Measurements from ENCODE around the gene TFAP2A. TPM values are rescaled to one million over a fixed set of nuclear protein-coding genes. Genes with fewer than 3 reads are reported as not detected.

TFAP2A gene
- total and polyA plus RNA-seq, 2 donors from 2014 or later, result 10.1 to 16.2 TPM

DNA sequence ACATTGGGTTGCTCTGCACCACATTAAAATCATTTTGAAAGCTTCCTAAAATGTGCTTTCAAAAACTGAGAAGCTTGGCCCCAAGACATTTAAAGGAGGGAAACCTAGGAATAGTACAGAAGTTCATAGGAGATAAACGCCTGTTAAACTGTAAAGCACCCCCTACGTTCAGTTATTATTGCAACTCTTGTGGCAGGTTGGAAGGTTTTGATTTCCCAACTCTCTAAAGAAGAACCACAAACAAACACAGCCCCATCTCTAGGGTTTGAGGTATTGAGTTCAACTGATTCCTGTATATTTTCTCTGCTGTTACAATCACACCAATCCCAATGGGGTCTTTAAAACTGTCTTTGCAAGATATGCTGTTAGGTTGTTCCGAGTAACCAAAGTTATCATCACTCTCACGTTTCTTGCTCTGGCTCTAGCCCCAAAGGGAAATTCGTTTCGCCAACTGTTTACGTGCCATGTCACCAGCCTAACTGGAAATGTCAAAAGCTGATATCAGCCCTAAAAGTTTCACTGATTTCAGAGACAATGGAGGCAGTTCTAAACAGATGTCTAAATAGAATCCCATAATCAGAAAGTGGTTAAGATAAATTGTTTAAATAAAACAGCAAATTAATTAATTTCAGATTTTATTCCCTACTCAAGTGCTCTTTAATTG is 12.1 kb downstream of the TFAP2A start:
- H3K9ac ChIP-seq (ENCODE audit: low read length in 3 of 3), result no peak overlapping the region
- intact Hi-C loops (cut with DNase I), result no loop called here
- no peak for DNase-seq

DNA sequence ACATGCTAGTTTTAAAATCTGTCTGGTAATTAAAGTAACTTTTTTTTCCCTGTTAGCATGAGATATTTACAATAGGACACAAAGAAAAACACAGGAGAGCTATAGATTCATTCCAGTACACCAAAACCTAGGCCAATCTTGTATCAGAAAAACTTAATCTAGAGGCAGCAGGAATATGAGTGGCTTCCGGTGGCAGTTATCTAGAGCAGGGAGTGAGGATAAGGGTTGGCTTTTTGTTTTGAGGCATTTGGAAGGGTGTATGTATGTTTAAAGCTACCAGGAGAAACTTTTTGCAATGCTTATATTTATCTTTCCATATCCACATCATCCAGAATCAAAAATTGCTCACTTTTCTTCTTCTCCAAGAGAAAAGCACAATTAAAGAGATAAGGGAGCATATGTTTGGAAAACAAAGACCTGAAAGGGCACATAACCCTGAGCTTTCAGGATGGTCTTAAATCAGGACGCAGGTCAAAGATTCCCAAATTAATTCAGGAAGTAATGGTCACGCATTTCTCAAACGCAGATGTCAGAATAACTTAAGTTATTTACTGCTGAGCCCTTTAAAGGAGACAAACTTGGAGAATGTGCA is 13.1 kb downstream of the TFAP2A start:
- Histone ChIP-seq H3K4me3 (ENCODE audit: low read length in 3 of 3) (no peak overlapping the region), H3K9me3 (ENCODE audit: control insufficient read depth in 2 of 3, insufficient read depth in 1 of 3, low read length in 3 of 3) (no peaks in the 10 kb centered on the region), H3K9ac (ENCODE audit: low read length in 3 of 3) (no peak overlapping the region), H3K36me3 (ENCODE audit: control insufficient read depth in 2 of 3, insufficient read depth in 3 of 3, low read length in 3 of 3) (peaks cover 0 to 3% (median 0%) of the 10 kb centered on the region in 3 donors), H3K4me1 (ENCODE audit: control insufficient read depth in 2 of 3, insufficient read depth in 2 of 3, low read depth in 1 of 3, low read length in 3 of 3) (peaks cover 4 to 8% (median 4%) of the 10 kb centered on the region in 3 donors), H3K27ac (ENCODE audit: low read depth in 2 of 2, low read length in 2 of 2) (no peak overlapping the region), H3K27me3 (ENCODE audit: control insufficient read depth, insufficient read depth, low read length) (peaks cover 44% of the 10 kb centered on the region)
- no peak for FAIRE-seq
- DNase-seq, result no peak
- TF ChIP-seq, protein P1, sequence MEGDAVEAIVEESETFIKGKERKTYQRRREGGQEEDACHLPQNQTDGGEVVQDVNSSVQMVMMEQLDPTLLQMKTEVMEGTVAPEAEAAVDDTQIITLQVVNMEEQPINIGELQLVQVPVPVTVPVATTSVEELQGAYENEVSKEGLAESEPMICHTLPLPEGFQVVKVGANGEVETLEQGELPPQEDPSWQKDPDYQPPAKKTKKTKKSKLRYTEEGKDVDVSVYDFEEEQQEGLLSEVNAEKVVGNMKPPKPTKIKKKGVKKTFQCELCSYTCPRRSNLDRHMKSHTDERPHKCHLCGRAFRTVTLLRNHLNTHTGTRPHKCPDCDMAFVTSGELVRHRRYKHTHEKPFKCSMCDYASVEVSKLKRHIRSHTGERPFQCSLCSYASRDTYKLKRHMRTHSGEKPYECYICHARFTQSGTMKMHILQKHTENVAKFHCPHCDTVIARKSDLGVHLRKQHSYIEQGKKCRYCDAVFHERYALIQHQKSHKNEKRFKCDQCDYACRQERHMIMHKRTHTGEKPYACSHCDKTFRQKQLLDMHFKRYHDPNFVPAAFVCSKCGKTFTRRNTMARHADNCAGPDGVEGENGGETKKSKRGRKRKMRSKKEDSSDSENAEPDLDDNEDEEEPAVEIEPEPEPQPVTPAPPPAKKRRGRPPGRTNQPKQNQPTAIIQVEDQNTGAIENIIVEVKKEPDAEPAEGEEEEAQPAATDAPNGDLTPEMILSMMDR (IDR thresholded peaks at IDR 0.05; ENCODE audit: borderline replicate concordance, extremely low read depth, insufficient read depth), result no peak
- intact Hi-C loops (cut with DNase I), result no loop called here

More for the DNA sequence above, 12.1 kb downstream of the TFAP2A start:
- FAIRE-seq, result no peak
- H3K27me3 ChIP-seq (ENCODE audit: control insufficient read depth, insufficient read depth, low read length), result peaks cover 43% of the 10 kb centered on the region
- peaks cover 4 to 8% (median 4%) of the 10 kb centered on the region in 3 donors for H3K4me1 ChIP-seq (ENCODE audit: control insufficient read depth in 2 of 3, insufficient read depth in 2 of 3, low read depth in 1 of 3, low read length in 3 of 3)
- no peak overlapping the region for H3K4me3 ChIP-seq (ENCODE audit: low read length in 3 of 3)
- no peaks in the 10 kb centered on the region for H3K9me3 ChIP-seq (ENCODE audit: control insufficient read depth in 2 of 3, insufficient read depth in 1 of 3, low read length in 3 of 3)
- TF ChIP-seq, protein P1 (IDR thresholded peaks at IDR 0.05; ENCODE audit: borderline replicate concordance, extremely low read depth, insufficient read depth), result no peak
- H3K27ac ChIP-seq (ENCODE audit: low read depth in 2 of 2, low read length in 2 of 2), result no peak overlapping the region
- peaks cover 0 to 3% (median 0%) of the 10 kb centered on the region in 3 donors for H3K36me3 ChIP-seq (ENCODE audit: control insufficient read depth in 2 of 3, insufficient read depth in 3 of 3, low read length in 3 of 3)

DNA sequence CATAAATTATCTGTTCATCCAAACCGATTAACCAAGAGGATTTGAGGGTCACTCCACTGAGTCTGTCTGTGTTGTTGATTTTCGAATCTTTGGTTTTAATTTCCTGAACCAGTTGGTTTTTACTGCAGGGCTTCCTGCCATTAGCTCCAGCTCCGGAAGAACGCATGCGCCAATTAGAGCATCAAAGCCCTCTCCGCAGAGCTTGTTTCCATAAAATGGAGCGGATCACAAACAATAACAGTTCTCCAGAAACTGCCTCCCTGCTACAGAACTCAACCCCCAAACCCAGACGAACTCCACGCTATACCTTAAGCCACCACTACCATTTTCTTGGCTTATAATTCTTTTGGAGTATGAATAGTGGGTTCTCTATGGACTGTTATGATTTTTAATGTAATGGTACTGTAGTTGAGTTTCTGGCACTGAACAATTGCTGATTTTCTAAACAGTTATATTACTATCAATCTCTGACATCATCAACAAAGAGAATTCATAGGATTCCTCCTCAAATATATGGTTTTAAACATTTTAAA is 13.8 kb downstream of the TFAP2A start:
- FAIRE-seq (no peak), DNase-seq (peak in 1 of 5 donors; percentile 15)
- Histone ChIP-seq H3K9me3 (ENCODE audit: control insufficient read depth in 2 of 3, insufficient read depth in 1 of 3, low read length in 3 of 3) (no peaks in the 10 kb centered on the region), H3K4me3 (ENCODE audit: low read length in 3 of 3) (no peak overlapping the region), H3K27ac (ENCODE audit: low read depth in 2 of 2, low read length in 2 of 2) (no peak overlapping the region), H3K27me3 (ENCODE audit: control insufficient read depth, insufficient read depth, low read length) (peaks cover 43% of the 10 kb centered on the region), H3K9ac (ENCODE audit: low read length in 3 of 3) (no peak overlapping the region), H3K36me3 (ENCODE audit: control insufficient read depth in 2 of 3, insufficient read depth in 3 of 3, low read length in 3 of 3) (peaks cover 0 to 3% (median 0%) of the 10 kb centered on the region in 3 donors), H3K4me1 (ENCODE audit: control insufficient read depth in 2 of 3, insufficient read depth in 2 of 3, low read depth in 1 of 3, low read length in 3 of 3) (peaks cover 4 to 8% (median 4%) of the 10 kb centered on the region in 3 donors)
- intact Hi-C loops (cut with DNase I), result no loop called here
- TF ChIP-seq, protein P1 (IDR thresholded peaks at IDR 0.05; ENCODE audit: borderline replicate concordance, extremely low read depth, insufficient read depth), result no peak

Data from kidney (tissue), 14 donors.